PFSK-1 (cell line): ENCODE measurements around the gene SDHB.

Experiments used
- POLR2AphosphoS5 ChIP-seq: IDR thresholded peaks from 2 replicates; pipeline ENCODE4 v1.6.1; 2012; ENCODE audit warnings: low read depth, mild to moderate bottlenecking, control low read depth, low read length, moderate library complexity
- SIN3A ChIP-seq: IDR thresholded peaks from 2 replicates; pipeline ENCODE4 v1.6.1; 2012; ENCODE audit warnings: mild to moderate bottlenecking, low read length, moderate library complexity, borderline replicate concordance; ENCODE audit not compliant: insufficient read depth
- TAF1 ChIP-seq: IDR thresholded peaks from 2 replicates; pipeline ENCODE4 v1.6.1; 2012; ENCODE audit warnings: low read length, control low read depth, borderline replicate concordance; ENCODE audit not compliant: insufficient read depth

GRCh38 chr1:17024721-17025120 is 29.1 kb downstream of the SDHB start:
- no peak for TF ChIP-seq POLR2AphosphoS5
- no peak for TF ChIP-seq SIN3A
- no peak for TF ChIP-seq TAF1
